ENCODE measurements around the gene UBE3C. TPM values are rescaled to one million over a fixed set of nuclear protein-coding genes. Genes with fewer than 3 reads are reported as not detected.
A peak's percentile ranks its signal among the peaks of the same experiment; 100 is the strongest.

The UBE3C gene
- total and polyA plus RNA-seq, 9 of the 15 experiments (the other 6 are each of a cell fraction or from before 2014, with no cell fraction given), result 9.6 to 91.7 (median 75.4) TPM

GRCh38 chr7:157276091-157276561 is 137.4 kb downstream of the UBE3C start:
- H3K4me3 ChIP-seq, result no peak overlapping the region
- H3K4me1 ChIP-seq (replicated peaks in 1 of 2; ENCODE audit: control insufficient read depth in 2 of 2, insufficient read depth in 2 of 2, low read length in 2 of 2), result peaks cover 4 to 45% of the 10 kb centered on the region in 2 experiments; a peak in 4 of 5 replicates
- ATAC-seq (no peak), FAIRE-seq (no peak), DNase-seq (ENCODE audit: extremely low read depth in 1 of 4, low spot score in 3 of 4) (peak in 3 of 4 experiments; percentile 20 to 39 (median 28))
- H3K27me3 ChIP-seq (ENCODE audit: control insufficient read depth in 2 of 2, insufficient read depth in 2 of 2, low read length in 2 of 2), result peaks cover 10 to 30% of the 10 kb centered on the region in 2 experiments
- no TSS peak for BruUV-seq (replicated peaks)
- ChIA-PET POLR2A (interaction anchor here (0.7 kb wide), 1 partner anchor 1522 kb away, joined by 3 read pairs; no protein-coding TSS in a partner anchor), CTCF (ENCODE audit: low intra/inter-chr PET ratio) (no interaction called here)
- no peaks in the 10 kb centered on the region for H3K9me1 ChIP-seq (ENCODE audit: control insufficient read depth, insufficient read depth, low read length)
- H3K9ac ChIP-seq (ENCODE audit: insufficient read depth in 1 of 2, low read depth in 2 of 2, low read length in 2 of 2), result peak overlapping the region in 1 of 2 experiments; percentile 19; a peak in 1 of 4 replicates
- H3K36me3 ChIP-seq (ENCODE audit: control insufficient read depth, insufficient read depth, low read length), result peaks cover 12% of the 10 kb centered on the region; the same call in 1 of the 3 replicates
- no peak overlapping the region for H2AFZ ChIP-seq (ENCODE audit: low read depth, low read length)
- in situ Hi-C loops (cut with MboI), result loop anchor here (10.0 kb wide), 1 partner anchor 1471 kb away; no protein-coding TSS in a partner anchor
- peak; percentile 24; the same call in 1 of the 2 replicates for TF ChIP-seq POLR2G (IDR thresholded peaks at IDR 0.05; ENCODE audit: low read depth, low read length)
- no peak for TF ChIP-seq MEF2A (IDR thresholded peaks at IDR 0.05; ENCODE audit: control insufficient read depth, low read depth, low read length)
- intact Hi-C loops (cut with micrococcal nuclease), result no loop called here
- 53% methylated on average over 13 of the region's 14 CpGs for WGBS (ENCODE audit: insufficient coverage, low coverage, missing lambda C conversion rate)
- no peak overlapping the region for H3K4me2 ChIP-seq (ENCODE audit: insufficient read depth, low read length)
- peaks cover 3% of the 10 kb centered on the region for H4K20me1 ChIP-seq (replicated peaks; ENCODE audit: control insufficient read depth, insufficient read depth, low read length)
- no peaks in the 10 kb centered on the region for H3K79me2 ChIP-seq (ENCODE audit: control insufficient read depth, insufficient read depth, low read length)
- no peak overlapping the region for H3K27ac ChIP-seq (ENCODE audit: extremely low read depth, low read depth, low read length)
- H3K9me3 ChIP-seq (replicated peaks; ENCODE audit: control insufficient read depth, insufficient read depth, low read depth, low read length), result no peaks in the 10 kb centered on the region

All from K562 (cell line).